ENCODE measurements around the gene RARS2.
A peak's percentile ranks its signal among the peaks of the same experiment; 100 is the strongest.

DNA sequence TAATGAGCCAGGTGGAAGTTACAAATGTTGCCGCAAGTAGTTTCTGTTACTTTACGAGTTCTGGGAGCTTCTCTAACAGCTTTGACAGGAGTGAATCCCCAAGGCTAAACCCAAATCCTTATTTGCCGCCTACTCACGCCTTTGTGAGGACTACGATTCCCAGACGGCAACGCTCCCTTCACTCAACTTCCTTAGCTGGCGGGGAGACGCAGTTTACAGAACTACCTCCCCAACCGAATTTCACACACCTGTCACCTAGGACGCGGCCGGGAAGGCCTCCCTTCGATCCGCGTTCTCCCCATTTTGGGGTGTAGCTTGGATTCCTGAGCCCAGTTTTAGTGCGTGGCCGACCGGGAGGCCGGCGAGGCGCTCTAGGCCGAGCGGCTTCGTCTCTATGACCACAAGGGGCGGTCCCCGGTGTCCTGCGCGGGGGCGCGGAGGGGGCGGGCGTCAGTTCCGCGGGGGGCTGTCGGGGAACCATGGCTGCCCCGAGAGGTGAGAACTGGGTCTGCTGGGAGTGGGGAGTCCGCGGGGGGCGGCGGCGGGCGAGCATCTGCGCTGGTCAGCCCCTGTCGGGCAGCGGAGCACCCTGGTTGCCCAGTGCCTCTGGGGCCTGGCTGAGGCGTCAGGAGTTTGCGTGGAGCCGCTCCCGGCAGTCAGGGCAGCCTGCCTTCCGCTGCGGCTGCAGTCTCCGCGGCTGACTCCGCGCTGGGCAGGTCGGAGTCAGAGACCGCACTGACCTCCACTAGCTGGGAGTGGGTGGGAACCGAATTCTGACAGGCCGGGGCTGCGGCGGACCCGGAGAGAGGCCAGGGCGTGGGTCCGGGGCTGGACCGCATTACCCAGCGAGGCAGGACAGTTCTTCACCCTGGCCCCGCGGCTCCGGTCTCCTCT is 117.0 kb downstream of the RARS2 start, which contains the start of gene SLC35A1:
- TF ChIP-seq, protein P1, sequence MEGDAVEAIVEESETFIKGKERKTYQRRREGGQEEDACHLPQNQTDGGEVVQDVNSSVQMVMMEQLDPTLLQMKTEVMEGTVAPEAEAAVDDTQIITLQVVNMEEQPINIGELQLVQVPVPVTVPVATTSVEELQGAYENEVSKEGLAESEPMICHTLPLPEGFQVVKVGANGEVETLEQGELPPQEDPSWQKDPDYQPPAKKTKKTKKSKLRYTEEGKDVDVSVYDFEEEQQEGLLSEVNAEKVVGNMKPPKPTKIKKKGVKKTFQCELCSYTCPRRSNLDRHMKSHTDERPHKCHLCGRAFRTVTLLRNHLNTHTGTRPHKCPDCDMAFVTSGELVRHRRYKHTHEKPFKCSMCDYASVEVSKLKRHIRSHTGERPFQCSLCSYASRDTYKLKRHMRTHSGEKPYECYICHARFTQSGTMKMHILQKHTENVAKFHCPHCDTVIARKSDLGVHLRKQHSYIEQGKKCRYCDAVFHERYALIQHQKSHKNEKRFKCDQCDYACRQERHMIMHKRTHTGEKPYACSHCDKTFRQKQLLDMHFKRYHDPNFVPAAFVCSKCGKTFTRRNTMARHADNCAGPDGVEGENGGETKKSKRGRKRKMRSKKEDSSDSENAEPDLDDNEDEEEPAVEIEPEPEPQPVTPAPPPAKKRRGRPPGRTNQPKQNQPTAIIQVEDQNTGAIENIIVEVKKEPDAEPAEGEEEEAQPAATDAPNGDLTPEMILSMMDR (IDR thresholded peaks at IDR 0.05) = peak in 4 of 6 experiments; percentile 30 to 46 (median 44)
- peak; percentile 72 to 80 for TF ChIP-seq POLR2A (IDR thresholded peaks at IDR 0.05)
